Erythroblast (primary cell): ENCODE results near the gene THRB.

Experiments used
- GATA1 ChIP-seq: IDR thresholded peaks from 2 replicates; pipeline ENCODE4 v1.6.1; 2011; ENCODE audit warnings: low read depth, mild to moderate bottlenecking, control low read depth, low read length, moderate library complexity
- POLR2A ChIP-seq: IDR thresholded peaks from 2 replicates; pipeline ENCODE4 v1.6.1; 2011; ENCODE audit warnings: mild to moderate bottlenecking, low read length

GRCh38 chr3:24162929-24163328 lies 331.7 kb downstream of the THRB start:
- TF ChIP-seq POLR2A = no peak
- no peak for TF ChIP-seq GATA1
